ENCODE results near the gene EPHB4.

DNA sequence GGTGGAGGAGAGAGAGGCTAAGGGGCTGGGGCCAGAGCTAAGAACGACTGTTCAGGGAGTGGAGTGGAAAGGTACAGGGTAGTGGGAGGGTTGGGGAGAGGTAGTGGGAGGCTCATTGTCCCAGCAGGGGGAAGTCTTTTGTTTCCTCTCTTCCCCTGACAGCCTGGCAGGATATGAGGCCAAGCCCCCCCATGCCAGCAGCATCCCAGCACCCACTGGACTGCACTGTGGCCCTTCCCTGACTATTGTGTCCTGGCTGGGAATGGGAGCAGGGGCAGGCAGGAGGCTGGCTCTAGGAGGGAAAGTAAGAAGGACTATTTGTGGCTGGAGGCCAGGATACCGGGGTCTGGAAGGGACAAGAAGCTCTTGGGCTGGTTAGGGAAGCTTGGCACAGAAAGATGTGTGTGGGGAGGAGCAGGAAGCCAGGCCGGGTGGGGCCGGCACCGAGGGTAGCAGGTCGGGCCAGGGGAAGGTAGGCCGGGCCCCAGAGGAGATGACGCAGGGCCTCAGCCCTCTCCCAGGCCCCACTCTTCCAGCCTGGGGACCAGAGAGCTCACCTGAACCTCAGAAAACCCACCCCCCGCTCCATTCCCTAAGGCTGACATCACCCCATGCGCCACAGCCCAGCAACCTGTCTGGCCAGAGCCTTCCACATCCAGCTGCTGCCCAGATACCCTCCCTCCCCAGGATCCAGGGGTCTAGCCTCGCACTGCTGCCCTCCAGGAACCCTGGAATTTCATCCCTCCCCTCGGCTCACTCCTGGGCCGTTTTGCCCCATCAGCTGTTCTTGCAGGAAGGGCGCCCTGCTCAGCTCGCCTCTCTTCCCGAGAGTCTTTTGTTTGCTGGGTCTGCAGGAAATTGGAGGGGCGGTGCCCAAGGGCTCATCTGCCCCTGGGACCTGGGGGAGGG, 8.8 kb upstream of the EPHB4 start:
- TF ChIP-seq CTCF (IDR thresholded peaks at IDR 0.05 in 2 of 3, conservative IDR thresholded peaks at IDR 0.05 in 1 of 3; ENCODE audit: control insufficient read depth in 2 of 3, extremely low read depth in 1 of 3, insufficient read depth in 1 of 3, low read depth in 3 of 3, low read length in 3 of 3) = no peak
- TF ChIP-seq, protein P1, sequence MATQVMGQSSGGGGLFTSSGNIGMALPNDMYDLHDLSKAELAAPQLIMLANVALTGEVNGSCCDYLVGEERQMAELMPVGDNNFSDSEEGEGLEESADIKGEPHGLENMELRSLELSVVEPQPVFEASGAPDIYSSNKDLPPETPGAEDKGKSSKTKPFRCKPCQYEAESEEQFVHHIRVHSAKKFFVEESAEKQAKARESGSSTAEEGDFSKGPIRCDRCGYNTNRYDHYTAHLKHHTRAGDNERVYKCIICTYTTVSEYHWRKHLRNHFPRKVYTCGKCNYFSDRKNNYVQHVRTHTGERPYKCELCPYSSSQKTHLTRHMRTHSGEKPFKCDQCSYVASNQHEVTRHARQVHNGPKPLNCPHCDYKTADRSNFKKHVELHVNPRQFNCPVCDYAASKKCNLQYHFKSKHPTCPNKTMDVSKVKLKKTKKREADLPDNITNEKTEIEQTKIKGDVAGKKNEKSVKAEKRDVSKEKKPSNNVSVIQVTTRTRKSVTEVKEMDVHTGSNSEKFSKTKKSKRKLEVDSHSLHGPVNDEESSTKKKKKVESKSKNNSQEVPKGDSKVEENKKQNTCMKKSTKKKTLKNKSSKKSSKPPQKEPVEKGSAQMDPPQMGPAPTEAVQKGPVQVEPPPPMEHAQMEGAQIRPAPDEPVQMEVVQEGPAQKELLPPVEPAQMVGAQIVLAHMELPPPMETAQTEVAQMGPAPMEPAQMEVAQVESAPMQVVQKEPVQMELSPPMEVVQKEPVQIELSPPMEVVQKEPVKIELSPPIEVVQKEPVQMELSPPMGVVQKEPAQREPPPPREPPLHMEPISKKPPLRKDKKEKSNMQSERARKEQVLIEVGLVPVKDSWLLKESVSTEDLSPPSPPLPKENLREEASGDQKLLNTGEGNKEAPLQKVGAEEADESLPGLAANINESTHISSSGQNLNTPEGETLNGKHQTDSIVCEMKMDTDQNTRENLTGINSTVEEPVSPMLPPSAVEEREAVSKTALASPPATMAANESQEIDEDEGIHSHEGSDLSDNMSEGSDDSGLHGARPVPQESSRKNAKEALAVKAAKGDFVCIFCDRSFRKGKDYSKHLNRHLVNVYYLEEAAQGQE (IDR thresholded peaks at IDR 0.05; ENCODE audit: low read depth, low read length) = no peak
